NB4 (cell line): ENCODE results near the gene HIF1A.

ENCODE experiments used
- MAX ChIP-seq: IDR thresholded peaks from 2 replicates; pipeline ENCODE4 v1.6.1; 2011; ENCODE audit warnings: low read depth, low read length
- MYC ChIP-seq: IDR thresholded peaks from 2 replicates; pipeline ENCODE4 v1.6.1; 2011; ENCODE audit warnings: low read depth, low read length
- POLR2A ChIP-seq: IDR thresholded peaks from 2 replicates; pipeline ENCODE4 v1.6.1; 2011; ENCODE audit warnings: mild to moderate bottlenecking; ENCODE audit not compliant: insufficient read length; ENCODE audit errors: extremely low read depth
- TF ChIP-seq, protein P1 (sequence below): IDR thresholded peaks from one replicate; pipeline ENCODE4 v1.5.1; 2012; ENCODE audit warnings: low read depth, low read length

GRCh38 chr14:61704554-61704953 is 9.2 kb downstream of the HIF1A start:
- TF ChIP-seq, protein P1, sequence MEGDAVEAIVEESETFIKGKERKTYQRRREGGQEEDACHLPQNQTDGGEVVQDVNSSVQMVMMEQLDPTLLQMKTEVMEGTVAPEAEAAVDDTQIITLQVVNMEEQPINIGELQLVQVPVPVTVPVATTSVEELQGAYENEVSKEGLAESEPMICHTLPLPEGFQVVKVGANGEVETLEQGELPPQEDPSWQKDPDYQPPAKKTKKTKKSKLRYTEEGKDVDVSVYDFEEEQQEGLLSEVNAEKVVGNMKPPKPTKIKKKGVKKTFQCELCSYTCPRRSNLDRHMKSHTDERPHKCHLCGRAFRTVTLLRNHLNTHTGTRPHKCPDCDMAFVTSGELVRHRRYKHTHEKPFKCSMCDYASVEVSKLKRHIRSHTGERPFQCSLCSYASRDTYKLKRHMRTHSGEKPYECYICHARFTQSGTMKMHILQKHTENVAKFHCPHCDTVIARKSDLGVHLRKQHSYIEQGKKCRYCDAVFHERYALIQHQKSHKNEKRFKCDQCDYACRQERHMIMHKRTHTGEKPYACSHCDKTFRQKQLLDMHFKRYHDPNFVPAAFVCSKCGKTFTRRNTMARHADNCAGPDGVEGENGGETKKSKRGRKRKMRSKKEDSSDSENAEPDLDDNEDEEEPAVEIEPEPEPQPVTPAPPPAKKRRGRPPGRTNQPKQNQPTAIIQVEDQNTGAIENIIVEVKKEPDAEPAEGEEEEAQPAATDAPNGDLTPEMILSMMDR, result no peak
- TF ChIP-seq POLR2A, result no peak
- TF ChIP-seq MAX, result no peak
- no peak for TF ChIP-seq MYC
